Cardiac muscle cell (in vitro differentiated cells and primary cell): ENCODE results near the gene ZNF497. TPM values are rescaled to one million over a fixed set of nuclear protein-coding genes. Genes with fewer than 3 reads are reported as not detected.
"Not testable (repeated sequence)": the region's sequence is repeated elsewhere in the genome, so short reads cannot be mapped to it uniquely, and the experiment has no call there.

Experiments used
- DNase-seq, 2 donors: peaks; one replicate each; pipeline versions ENCODE4 v3.0.0 to v3.0.0-alpha.2; 2010 to 2017; ENCODE audit warnings: low read depth in 1 of 2, low spot score in 1 of 2
- H3K27ac ChIP-seq: fragments of 200-600 bp; sonication (generic); 2 replicates; pipeline ENCODE4 v1.5.1; 2016
- H3K27me3 ChIP-seq: fragments of 200-600 bp; sonication (generic); 2 replicates; pipeline ENCODE4 v1.6.0; 2016; ENCODE audit warnings: control low read depth
- H3K36me3 ChIP-seq: fragments of 200-600 bp; sonication (generic); 2 replicates; pipeline ENCODE4 v1.5.1; 2016; ENCODE audit warnings: control low read depth
- H3K4me1 ChIP-seq: fragments of 200-600 bp; sonication (generic); 2 replicates; pipeline ENCODE4 v1.8.1; 2017; ENCODE audit warnings: low read depth, mild to moderate bottlenecking, mixed run types
- H3K4me3 ChIP-seq: fragments of 200-600 bp; sonication (generic); 2 replicates; pipeline ENCODE4 v1.5.1; 2016; ENCODE audit warnings: mild to moderate bottlenecking
- H3K9me3 ChIP-seq: fragments of 200-600 bp; sonication (generic); 2 replicates; pipeline ENCODE4 v1.5.1; 2017; ENCODE audit warnings: low read depth, mild to moderate bottlenecking, control low read depth
- polyA plus RNA-seq: library from polyadenylated mRNA; unstranded; fragments of >200 nt; fragmentation: Nextera tagmentation; extraction: Ambion mirVana; gene quantifications from 2 replicates; pipeline ENCODE4 v1.2.1, GENCODE V29; 2016
- total RNA-seq: library from RNA; depleted of rRNA; stranded (reverse); fragments of >200 nt; gene quantifications from 2 replicates; pipeline ENCODE4 v1.2.3, GENCODE V29; 2016
- TF ChIP-seq, protein P1 (sequence below): IDR thresholded peaks from 2 replicates; pipeline ENCODE4 v1.5.1; 2012; ENCODE audit warnings: low read depth, mild to moderate bottlenecking, low read length

Gene ZNF497
- total and polyA plus RNA-seq, 2 experiments from 2014 or later = 5.8 to 7.6 TPM

GRCh38 chr19:58406818-58407657, 44.5 kb upstream of the ZNF497 start:
- Histone ChIP-seq H3K27ac (peak overlapping the region; percentile 78), H3K9me3 (no peaks in the 10 kb centered on the region), H3K36me3 (no peaks in the 10 kb centered on the region), H3K27me3 (no peaks in the 10 kb centered on the region), H3K4me3 (peak overlapping the region; percentile 75), H3K4me1 (peaks cover 4% of the 10 kb centered on the region)
- no peak for DNase-seq
- TF ChIP-seq, protein P1, sequence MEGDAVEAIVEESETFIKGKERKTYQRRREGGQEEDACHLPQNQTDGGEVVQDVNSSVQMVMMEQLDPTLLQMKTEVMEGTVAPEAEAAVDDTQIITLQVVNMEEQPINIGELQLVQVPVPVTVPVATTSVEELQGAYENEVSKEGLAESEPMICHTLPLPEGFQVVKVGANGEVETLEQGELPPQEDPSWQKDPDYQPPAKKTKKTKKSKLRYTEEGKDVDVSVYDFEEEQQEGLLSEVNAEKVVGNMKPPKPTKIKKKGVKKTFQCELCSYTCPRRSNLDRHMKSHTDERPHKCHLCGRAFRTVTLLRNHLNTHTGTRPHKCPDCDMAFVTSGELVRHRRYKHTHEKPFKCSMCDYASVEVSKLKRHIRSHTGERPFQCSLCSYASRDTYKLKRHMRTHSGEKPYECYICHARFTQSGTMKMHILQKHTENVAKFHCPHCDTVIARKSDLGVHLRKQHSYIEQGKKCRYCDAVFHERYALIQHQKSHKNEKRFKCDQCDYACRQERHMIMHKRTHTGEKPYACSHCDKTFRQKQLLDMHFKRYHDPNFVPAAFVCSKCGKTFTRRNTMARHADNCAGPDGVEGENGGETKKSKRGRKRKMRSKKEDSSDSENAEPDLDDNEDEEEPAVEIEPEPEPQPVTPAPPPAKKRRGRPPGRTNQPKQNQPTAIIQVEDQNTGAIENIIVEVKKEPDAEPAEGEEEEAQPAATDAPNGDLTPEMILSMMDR = peak; percentile 40

GRCh38 chr19:58403920-58404478, 41.4 kb upstream of the ZNF497 start:
- H3K4me1 ChIP-seq = peaks cover 11% of the 10 kb centered on the region
- H3K27ac ChIP-seq, H3K36me3 ChIP-seq, H3K9me3 ChIP-seq, H3K27me3 ChIP-seq, H3K4me3 ChIP-seq, DNase-seq: not testable (repeated sequence)

GRCh38 chr19:58401840-58402421, 39.4 kb upstream of the ZNF497 start:
- Histone ChIP-seq H3K27me3 (peaks cover 2% of the 10 kb centered on the region), H3K4me3 (peak overlapping the region; percentile 83), H3K36me3 (no peaks in the 10 kb centered on the region), H3K27ac (no peak overlapping the region), H3K9me3 (no peaks in the 10 kb centered on the region), H3K4me1 (peaks cover 6% of the 10 kb centered on the region)
- TF ChIP-seq, protein P1 = no peak
- DNase-seq = no peak

- peaks cover 6% of the 10 kb centered on the region for H3K4me1 ChIP-seq
- H3K4me3 ChIP-seq = peak overlapping the region; percentile 83
- TF ChIP-seq, protein P1 = peak; percentile 4
- H3K36me3 ChIP-seq = no peaks in the 10 kb centered on the region
- peak overlapping the region; percentile 57 for H3K27ac ChIP-seq
- DNase-seq = peak; percentile 99 to 100
- H3K9me3 ChIP-seq = no peaks in the 10 kb centered on the region
- peaks cover 7% of the 10 kb centered on the region for H3K27me3 ChIP-seq
Observed at GRCh38 chr19:58400916-58401839, 38.6 kb upstream of the ZNF497 start.

- TF ChIP-seq, protein P1 = no peak
- H3K27ac ChIP-seq = no peak overlapping the region
- H3K4me1 ChIP-seq = peaks cover 6% of the 10 kb centered on the region
- no peak for DNase-seq
- H3K27me3 ChIP-seq = peaks cover 14% of the 10 kb centered on the region
- no peaks in the 10 kb centered on the region for H3K9me3 ChIP-seq
- no peaks in the 10 kb centered on the region for H3K36me3 ChIP-seq
- H3K4me3 ChIP-seq = peak overlapping the region; percentile 35
Observed at GRCh38 chr19:58400316-58400915, 37.9 kb upstream of the ZNF497 start.
